Erythroblast (primary cell): ENCODE results near the gene TNIK.

ENCODE experiments used
- DNase-seq, 2 experiments: peaks; one replicate each; lab custom pipeline; 2025; lab: John Stamatoyannopoulos, UW
- GATA1 ChIP-seq: IDR thresholded peaks from 2 replicates; pipeline ENCODE4 v1.6.1; 2011; ENCODE audit warnings: low read depth, mild to moderate bottlenecking, control low read depth, low read length, moderate library complexity
- POLR2A ChIP-seq: IDR thresholded peaks from 2 replicates; pipeline ENCODE4 v1.6.1; 2011; ENCODE audit warnings: mild to moderate bottlenecking, low read length

TNIK gene

DNA sequence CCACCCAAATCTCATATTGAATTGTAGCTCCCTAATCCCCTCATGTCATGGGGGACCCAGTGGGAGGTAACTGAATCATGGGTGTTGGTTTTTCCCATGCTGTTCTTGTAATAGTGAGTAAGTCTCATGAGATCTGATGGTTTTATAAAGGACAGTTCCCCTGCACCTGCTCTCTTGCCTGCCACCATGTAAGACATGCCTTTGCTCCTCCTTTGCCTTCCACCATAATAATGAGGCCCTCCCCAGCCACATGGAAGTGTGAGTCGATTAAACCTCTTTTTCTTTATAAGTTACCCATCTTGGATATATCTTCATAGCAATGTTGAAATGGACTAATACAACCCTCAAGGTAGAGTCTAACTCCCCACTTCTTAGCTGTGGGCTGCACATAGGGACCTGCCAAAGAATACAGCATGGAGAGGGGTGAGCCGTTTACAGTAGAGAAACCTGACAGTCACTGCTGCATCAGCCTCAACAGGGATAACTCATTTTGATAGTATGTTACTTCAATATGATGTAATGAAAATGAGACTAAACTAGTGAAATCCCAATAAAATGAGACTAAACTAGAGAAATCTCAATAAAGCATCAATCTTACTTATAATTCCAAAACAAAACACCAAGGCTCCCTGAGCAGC lies 117.3 kb downstream of the TNIK start:
- TF ChIP-seq GATA1: no peak
- no peak for TF ChIP-seq POLR2A
- no peak for DNase-seq

DNA sequence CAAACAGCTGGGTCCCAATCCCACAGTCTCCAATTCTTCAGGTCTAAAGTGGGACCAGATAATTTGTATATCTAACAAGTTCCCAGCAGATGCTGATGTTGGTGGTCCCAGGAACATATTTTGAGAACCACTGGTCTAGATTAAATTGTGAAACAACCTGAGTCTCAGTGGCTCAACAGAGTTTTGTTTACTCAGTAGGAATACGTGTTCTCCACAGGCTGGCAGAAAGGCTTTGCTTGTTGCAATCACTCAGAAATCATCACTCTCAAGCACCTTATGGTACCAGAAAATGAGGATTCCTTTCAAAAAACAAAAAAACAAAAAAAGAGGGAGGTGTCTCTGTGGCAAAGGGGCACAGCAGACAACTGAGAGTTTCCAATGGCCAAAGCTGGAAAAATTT lies 118.0 kb downstream of the TNIK start:
- TF ChIP-seq POLR2A: no peak
- TF ChIP-seq GATA1: no peak
- DNase-seq: no peak

DNA sequence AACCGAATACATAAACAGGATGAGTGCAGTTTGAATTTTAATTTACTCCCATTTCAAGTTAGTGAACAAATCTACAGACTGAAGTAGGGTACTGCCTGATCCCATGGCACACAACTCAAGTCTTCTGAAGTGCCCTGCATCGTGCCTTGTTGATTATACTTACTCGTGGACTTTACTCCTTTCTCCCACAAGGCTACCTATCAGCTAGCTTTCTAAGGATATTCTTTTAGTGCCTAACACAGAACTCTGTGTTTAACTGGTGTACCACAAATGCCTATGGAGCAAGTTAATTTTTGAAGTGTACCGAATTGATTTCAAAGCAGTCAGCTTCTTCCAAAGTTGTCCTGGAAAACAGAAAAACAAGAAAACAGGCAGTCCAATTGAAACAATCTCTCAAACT lies 119.8 kb downstream of the TNIK start:
- no peak for DNase-seq
- TF ChIP-seq POLR2A (no peak), GATA1 (no peak)

DNA sequence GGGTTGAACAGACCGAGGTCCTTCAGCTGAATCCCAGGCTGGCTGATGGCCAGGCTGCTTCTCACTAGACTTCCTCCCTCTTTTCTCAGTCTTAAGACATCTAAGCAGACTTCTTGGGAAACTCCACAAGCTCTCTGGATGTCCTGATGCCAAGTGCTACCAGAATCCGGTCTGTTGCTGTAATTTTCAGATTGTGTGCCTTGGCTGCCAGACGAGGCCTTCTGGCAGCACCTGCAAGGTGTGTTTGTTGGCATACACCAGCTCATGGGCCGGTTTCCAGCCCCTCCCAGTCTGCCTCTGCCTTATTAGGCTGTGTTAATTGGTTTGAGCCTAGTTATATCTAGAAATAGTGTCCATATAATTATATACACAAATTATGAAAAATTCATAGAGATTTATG lies 120.6 kb downstream of the TNIK start:
- TF ChIP-seq GATA1 (no peak), POLR2A (no peak)
- no peak for DNase-seq

DNA sequence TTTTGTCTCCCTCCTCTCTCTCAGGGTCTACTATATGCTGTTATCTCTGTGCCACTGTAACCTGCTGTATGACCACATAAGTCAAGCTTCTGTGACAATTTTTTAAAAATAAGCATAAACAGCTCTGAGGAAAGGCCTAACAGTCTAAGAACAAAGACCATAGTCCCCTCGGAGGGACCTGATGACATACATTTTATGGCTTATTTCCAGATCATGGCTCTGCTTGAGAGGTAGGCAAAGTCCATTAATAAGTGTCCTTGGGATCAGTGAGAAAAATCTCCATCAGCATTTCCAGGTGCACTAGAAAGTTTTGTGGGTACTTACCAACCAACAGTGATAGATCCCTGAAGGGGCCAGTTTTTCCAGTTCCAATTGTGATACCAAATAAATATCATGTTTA lies 123.8 kb downstream of the TNIK start:
- no peak for DNase-seq
- TF ChIP-seq POLR2A (no peak), GATA1 (no peak)

DNA sequence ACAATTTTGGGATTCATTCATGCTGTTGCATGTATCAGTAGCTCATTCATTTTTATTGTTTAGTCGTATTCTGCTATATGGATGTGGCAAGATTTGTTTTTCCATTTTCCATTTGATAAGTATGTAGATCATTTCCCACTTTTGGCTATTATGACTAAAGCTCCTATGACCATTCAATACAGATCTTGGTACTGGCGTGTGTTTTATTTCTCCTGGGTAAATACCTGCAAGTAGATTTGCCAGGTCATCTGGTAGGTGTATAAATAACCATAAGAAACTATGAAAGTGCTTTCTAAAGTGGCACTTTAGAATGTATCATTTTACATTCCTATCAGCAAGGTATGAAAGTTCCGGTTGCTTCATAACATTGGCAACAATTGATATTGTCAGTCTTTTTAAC lies 124.6 kb downstream of the TNIK start:
- no peak for DNase-seq
- TF ChIP-seq GATA1 (no peak), POLR2A (no peak)

DNA sequence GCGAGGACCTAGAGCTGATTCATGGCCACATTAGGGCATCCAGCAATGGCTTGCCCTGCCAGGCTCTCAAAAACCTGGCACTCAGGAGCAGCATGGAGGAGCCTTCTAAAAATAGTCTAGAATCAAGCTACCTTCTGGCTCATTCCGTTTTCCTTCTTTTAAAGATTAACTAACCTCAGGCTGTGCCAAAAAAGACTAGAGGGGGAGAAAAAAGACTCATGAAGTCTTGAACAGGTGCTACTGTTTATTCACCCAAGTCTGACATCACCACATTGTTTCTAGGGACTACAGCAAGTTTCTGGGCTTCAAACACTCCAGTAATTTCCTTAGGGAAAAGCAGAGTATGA lies 125.8 kb downstream of the TNIK start:
- DNase-seq: no peak
- no peak for TF ChIP-seq GATA1
- TF ChIP-seq POLR2A: no peak

DNA sequence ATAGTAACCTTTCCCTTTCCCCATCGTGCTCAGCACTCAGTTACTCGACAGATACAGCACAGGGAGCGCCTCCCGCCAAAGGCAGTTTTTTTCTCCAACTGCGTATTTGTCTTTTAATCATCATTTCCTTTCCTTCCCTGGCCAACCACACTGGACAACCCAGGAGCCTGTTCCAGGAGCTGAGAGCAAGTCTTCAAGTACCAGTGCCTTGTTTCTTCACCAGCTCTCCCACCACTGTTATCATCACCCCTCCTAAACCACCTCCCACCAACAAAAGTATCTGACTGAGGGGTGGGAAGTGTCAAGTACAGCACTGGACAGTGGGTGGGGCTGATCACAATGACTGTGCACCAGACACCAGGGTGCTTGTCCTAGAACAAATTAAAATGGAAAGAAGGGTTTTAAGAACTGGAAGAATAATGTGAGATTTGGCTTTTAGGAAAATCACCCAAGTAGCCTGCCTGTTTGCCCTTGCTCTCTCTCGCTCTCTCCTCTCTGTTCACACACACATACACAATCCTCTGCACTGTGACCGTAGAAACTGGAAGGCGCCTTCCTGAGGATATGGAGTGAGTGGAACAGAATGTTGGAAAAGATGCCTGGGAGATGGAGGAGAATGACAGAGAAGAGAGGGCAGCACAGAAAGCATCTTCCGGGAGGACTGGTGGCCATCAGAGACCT lies 126.3 kb downstream of the TNIK start:
- peak; percentile 55 to 58 for DNase-seq
- TF ChIP-seq GATA1 (no peak), POLR2A (no peak)

DNA sequence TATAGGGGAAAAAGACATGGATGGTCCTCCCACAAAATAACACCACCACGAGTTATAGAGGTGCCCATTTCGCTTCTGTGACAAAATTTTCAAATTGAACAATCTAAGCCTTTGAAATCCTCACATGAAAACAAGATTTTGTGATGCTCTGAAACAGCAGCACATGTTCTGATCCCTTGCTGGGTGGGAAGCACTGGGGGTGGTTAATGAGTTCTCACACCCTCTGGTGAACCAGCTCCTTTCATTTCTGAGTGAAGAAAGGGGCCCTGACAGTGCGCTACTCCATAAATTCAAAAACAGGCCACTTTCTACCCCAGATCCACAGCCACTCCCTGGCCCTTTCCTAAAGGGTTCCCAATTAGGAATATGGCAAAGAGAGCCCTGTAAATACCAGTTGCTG lies 129.3 kb downstream of the TNIK start:
- no peak for DNase-seq
- TF ChIP-seq POLR2A (no peak), GATA1 (no peak)

DNA sequence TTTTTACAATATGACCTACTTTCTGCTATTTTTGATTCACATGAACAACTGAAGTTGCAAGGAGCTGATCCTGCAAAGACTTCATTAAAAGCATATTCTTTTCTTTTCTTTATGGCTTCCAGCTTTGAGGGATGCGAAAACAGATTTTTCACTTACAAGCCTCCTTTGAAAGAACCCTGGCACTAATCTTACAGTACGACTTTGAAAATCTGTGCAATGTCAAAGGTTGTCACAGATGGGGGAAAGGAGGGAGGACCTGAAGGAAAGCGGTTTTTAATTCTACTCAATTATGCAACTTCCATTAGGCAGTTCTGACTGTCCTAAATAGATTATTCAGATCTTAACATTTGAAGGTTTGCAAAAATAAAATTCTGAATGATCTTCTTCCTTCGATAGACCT lies 130.5 kb downstream of the TNIK start:
- no peak for DNase-seq
- no peak for TF ChIP-seq GATA1

DNA sequence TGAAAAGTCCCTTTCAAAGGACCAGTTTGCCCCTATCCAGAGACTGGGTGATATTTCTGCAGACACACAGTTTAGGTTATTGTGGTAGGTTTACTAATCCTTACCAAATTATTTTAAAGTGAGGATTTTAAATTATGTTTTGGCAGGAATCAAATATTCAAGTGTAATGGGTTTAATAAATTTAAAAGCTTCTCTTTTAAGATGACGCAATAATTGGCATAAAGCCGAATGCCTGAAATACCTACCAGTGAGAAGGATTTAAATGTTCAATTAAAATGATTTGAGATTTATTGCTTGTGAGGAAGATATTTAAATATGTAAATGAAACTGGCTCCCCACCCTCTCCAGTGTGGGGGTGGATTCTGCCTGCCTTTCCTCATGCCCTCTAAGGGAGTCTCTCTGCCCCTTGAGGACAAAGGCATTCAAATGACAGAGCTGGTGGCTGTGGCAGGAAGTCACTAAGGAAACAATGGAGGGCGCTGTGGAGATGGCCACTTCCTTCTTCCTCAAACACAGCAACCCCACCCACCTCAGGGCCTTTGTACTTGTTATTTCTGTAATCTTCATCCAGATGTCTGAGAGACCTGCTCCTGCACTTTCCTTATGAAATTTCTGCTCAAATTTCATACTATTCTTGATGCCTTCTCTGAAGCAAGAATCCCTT lies 131.7 kb downstream of the TNIK start:
- peak; percentile 58 to 74 for DNase-seq

DNA sequence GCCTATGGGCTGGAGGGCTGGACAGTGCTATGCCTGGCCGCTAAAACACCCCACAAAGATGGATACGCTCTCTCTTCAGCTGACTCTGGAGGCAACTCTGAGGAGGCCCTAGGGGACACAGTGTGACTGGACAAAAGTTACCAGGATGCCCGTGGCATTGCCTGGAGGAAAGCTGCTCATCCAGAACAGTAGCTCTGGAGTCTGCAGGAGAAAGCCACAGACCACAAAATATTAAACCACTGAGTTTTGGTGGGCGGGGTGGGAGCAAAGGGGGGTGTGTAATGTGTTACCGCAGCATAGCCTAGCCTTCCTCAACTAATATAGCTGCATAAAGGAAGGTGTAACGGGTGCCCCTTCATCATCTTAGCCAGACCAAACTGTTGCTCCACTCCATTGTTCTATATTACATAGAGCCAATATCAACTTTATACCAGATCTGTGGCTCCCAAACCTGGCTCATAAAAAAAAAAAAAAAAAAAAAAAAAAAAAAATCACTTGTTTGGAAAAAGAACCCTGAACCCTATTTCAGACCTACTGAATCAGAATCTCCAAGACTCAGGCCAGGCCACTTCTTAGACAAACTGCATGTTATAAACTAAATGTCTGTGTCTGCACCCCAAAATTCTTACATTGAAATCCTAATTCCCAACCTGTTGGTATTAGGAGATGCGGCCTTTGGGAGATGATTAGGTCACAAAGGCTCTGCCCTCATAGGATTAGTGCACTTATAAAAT lies 132.6 kb downstream of the TNIK start:
- no peak for TF ChIP-seq POLR2A
- no peak for TF ChIP-seq GATA1
- no peak for DNase-seq

More for the DNA sequence above, 131.7 kb downstream of the TNIK start:
- TF ChIP-seq POLR2A: no peak
- no peak for TF ChIP-seq GATA1

DNA sequence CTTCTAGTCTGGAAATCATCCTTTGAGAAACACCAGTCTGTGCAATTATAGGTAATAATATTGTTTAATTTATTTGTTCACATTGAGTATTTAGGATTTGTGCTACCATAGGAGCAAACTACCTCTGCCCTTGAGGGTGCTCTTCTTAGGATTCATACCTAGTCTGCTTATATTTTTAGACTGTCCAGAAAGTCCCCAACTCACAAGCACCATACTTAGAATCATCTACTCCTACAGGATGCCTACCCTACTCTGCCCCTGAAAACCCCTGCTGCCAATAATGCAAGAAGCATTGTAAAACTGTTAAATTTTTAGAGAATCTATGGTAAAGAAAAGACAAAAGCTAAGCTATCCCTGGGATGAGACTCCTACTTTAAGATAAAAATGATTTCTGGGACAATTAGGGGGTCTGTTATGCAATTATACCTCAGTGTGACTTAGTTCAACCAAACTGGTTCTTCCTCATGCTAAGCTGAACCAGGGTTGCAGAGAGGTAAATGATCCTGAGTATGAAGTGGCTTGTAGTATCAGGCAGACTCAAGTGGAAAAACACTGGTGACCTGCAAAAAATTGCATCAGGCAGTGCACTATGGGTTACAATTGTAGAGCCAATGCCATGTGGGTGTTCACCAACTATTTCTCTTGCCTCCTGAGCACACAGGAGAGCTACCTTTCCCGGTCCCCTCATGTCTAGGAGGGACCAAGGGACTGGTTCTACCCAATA lies 133.3 kb downstream of the TNIK start:
- TF ChIP-seq POLR2A (no peak), GATA1 (no peak)
- DNase-seq: no peak

DNA sequence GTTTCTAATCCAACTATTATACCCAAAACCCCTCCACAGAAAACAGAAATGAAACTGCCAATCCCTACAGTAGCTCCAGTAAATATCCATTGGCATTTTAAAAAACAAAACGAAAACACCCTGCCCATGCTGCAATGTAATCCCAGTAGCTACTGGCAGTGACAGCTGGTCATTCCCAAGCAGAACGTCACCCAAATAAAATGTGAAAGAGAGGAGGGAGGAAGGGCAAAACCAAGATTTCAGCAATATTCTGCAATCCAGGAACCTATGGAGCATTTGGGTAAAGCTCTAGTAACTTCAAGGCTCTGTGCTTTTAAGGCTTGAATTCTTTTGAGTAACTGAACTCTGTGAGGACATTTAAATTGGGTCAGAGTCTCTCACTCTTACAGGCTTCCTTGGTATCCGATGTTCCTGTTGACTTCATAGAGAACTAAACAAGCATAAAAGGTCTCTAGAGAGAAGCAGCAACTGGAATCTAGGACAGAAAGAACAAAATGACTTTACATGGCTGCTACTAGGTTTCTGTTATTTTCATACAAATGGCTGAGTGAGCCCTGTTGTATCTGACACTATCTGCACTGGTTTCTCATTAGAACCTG lies 136.2 kb downstream of the TNIK start:
- no peak for DNase-seq
- TF ChIP-seq GATA1 (no peak), POLR2A (no peak)
